ENCODE data around the gene OR13J1. TPM values are rescaled to one million over a fixed set of nuclear protein-coding genes. Genes with fewer than 3 reads are reported as not detected.
A peak's percentile ranks its signal among the peaks of the same experiment; 100 is the strongest.

Gene OR13J1
- total RNA-seq, 1 donor from 2014 or later, result not detected

GRCh38 chr9:35834260-35835215, 35.7 kb downstream of the OR13J1 start:
- peaks cover 49% of the 10 kb centered on the region for H3K4me1 Mint-ChIP-seq
- H3K36me3 Mint-ChIP-seq (ENCODE audit: low read depth), result peaks cover 4% of the 10 kb centered on the region
- H3K9me3 Mint-ChIP-seq, result no peaks in the 10 kb centered on the region
- H3K27me3 Mint-ChIP-seq (ENCODE audit: low read depth), result no peaks in the 10 kb centered on the region
- H3K4me3 Mint-ChIP-seq, result no peak overlapping the region
- DNase-seq (ENCODE audit: low read depth, low spot score), result no peak
- TF ChIP-seq CTCF (conservative IDR thresholded peaks at IDR 0.05), result no peak
- no peak overlapping the region for H3K27ac Mint-ChIP-seq (ENCODE audit: unreplicated experiment)

GRCh38 chr9:35832814-35833213, 37.4 kb downstream of the OR13J1 start:
- H3K9me3 Mint-ChIP-seq, result no peaks in the 10 kb centered on the region
- peaks cover 4% of the 10 kb centered on the region for H3K36me3 Mint-ChIP-seq (ENCODE audit: low read depth)
- DNase-seq (ENCODE audit: low read depth, low spot score), result no peak
- H3K4me3 Mint-ChIP-seq, result peak overlapping the region; percentile 64
- TF ChIP-seq CTCF (conservative IDR thresholded peaks at IDR 0.05), result no peak
- H3K27me3 Mint-ChIP-seq (ENCODE audit: low read depth), result no peaks in the 10 kb centered on the region
- H3K27ac Mint-ChIP-seq (ENCODE audit: unreplicated experiment), result no peak overlapping the region
- peaks cover 60% of the 10 kb centered on the region for H3K4me1 Mint-ChIP-seq

- H3K27ac Mint-ChIP-seq (ENCODE audit: unreplicated experiment), result no peak overlapping the region
- H3K9me3 Mint-ChIP-seq, result no peaks in the 10 kb centered on the region
- H3K4me1 Mint-ChIP-seq, result peaks cover 63% of the 10 kb centered on the region
- peaks cover 4% of the 10 kb centered on the region for H3K36me3 Mint-ChIP-seq (ENCODE audit: low read depth)
- H3K4me3 Mint-ChIP-seq, result peak overlapping the region; percentile 65
- no peak for DNase-seq (ENCODE audit: low read depth, low spot score)
- no peaks in the 10 kb centered on the region for H3K27me3 Mint-ChIP-seq (ENCODE audit: low read depth)
- TF ChIP-seq CTCF (conservative IDR thresholded peaks at IDR 0.05), result no peak
Measured at GRCh38 chr9:35831040-35831439, 39.2 kb downstream of the OR13J1 start.

- H3K27me3 Mint-ChIP-seq (ENCODE audit: low read depth), result no peaks in the 10 kb centered on the region
Measured at GRCh38 chr9:35829764-35830096, 40.5 kb downstream of the OR13J1 start.

GRCh38 chr9:35829084-35829763, 41.0 kb downstream of the OR13J1 start, which contains the start of gene TMEM8B:
Gene TMEM8B, plus strand, starts transcription at chr9:35829228. Its CDS starts 220 bp downstream, at chr9:35829448.
- Mint-ChIP-seq H3K27ac (ENCODE audit: unreplicated experiment) (peak within 1 kb of the TSS; percentile 89), H3K9me3 (no peaks in the 10 kb centered on the region), H3K4me1 (peaks cover 49% of the 10 kb centered on the region)

More at GRCh38 chr9:35829764-35830096, 40.5 kb downstream of the OR13J1 start:
- H3K27ac Mint-ChIP-seq (ENCODE audit: unreplicated experiment), result peak overlapping the region; percentile 89
- peak overlapping the region; percentile 89 for H3K4me3 Mint-ChIP-seq
- H3K9me3 Mint-ChIP-seq, result no peaks in the 10 kb centered on the region
- peaks cover 54% of the 10 kb centered on the region for H3K4me1 Mint-ChIP-seq
- no peak for TF ChIP-seq CTCF (conservative IDR thresholded peaks at IDR 0.05)
- DNase-seq (ENCODE audit: low read depth, low spot score), result no peak
- no peaks in the 10 kb centered on the region for H3K36me3 Mint-ChIP-seq (ENCODE audit: low read depth)

More at GRCh38 chr9:35829084-35829763, 41.0 kb downstream of the OR13J1 start, which contains the start of gene TMEM8B:
- Mint-ChIP-seq H3K27me3 (ENCODE audit: low read depth) (no peaks in the 10 kb centered on the region), H3K36me3 (ENCODE audit: low read depth) (no peaks in the 10 kb centered on the region), H3K4me3 (peak within 1 kb of the TSS; percentile 89)
- DNase-seq (ENCODE audit: low read depth, low spot score), result peak; percentile 86
- no peak for TF ChIP-seq CTCF (conservative IDR thresholded peaks at IDR 0.05)

All from neural crest cell (in vitro differentiated cells).